ENCODE measurements around the gene SOD2.
A peak's percentile ranks its signal among the peaks of the same experiment; 100 is the strongest.

DNA sequence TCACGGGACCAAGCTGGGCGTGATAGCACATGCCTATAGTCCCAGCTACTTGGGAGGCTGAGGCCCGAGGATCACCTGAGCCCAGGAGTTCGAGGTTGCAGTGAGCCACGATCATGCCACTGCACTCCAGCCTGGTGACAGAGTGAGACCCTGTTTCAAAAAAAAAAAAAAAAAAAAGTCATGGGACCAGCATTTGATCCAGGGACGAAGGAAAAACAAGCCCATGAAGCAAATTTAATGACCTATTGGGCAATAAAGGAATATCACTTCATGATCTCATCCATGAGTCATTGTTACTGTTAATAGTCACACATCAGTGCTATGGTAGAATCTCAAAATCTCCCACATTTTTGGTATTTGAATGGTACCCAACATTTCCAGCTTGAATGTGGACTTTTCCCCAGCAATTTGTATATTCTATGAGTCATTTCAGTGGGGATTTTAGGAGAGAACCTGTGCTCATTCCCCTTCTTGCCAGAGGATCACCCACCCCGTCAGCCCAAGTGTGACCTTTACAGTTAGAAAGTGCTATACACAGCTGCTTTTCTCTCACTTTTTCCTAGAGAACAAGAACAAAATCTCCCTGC, 8.5 kb upstream of the SOD2 start:
- TF ChIP-seq, protein P1, sequence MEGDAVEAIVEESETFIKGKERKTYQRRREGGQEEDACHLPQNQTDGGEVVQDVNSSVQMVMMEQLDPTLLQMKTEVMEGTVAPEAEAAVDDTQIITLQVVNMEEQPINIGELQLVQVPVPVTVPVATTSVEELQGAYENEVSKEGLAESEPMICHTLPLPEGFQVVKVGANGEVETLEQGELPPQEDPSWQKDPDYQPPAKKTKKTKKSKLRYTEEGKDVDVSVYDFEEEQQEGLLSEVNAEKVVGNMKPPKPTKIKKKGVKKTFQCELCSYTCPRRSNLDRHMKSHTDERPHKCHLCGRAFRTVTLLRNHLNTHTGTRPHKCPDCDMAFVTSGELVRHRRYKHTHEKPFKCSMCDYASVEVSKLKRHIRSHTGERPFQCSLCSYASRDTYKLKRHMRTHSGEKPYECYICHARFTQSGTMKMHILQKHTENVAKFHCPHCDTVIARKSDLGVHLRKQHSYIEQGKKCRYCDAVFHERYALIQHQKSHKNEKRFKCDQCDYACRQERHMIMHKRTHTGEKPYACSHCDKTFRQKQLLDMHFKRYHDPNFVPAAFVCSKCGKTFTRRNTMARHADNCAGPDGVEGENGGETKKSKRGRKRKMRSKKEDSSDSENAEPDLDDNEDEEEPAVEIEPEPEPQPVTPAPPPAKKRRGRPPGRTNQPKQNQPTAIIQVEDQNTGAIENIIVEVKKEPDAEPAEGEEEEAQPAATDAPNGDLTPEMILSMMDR (IDR thresholded peaks at IDR 0.05 in 4 of 5, conservative IDR thresholded peaks at IDR 0.05 in 1 of 5) = no peak
- TF ChIP-seq POLR2A (IDR thresholded peaks at IDR 0.05) = peak; percentile 13 to 47
